GM23338 (cell line): ENCODE data around the gene KLHDC7B. TPM values are rescaled to one million over a fixed set of nuclear protein-coding genes. Genes with fewer than 3 reads are reported as not detected.

Source experiments
- ATAC-seq: fragments of 200-7000 bp; cut with Tn5 transposase; 3 replicates; pipeline ENCODE4 v1.9.1; 2020
- DNase-seq: peaks from one replicate; pipeline ENCODE4 v3.0.0-alpha.2; 2015; ENCODE audit warnings: low spot score
- H2AFZ ChIP-seq: fragments of 200-600 bp; sonication (generic); 2 replicates; pipeline ENCODE4 v1.8.0; 2016; ENCODE audit warnings: antibody characterized with exemption, mild to moderate bottlenecking, moderate library complexity
- H3F3A ChIP-seq: fragments of 200-600 bp; sonication (generic); replicated peaks from 2 replicates; pipeline ENCODE4 v1.8.0; 2017; ENCODE audit warnings: antibody characterized with exemption, mixed run types, low read depth
- H3K27ac ChIP-seq: fragments of 200-600 bp; sonication (generic); 2 replicates; pipeline ENCODE4 v1.6.1; 2016; ENCODE audit warnings: low read depth
- H3K27me3 ChIP-seq: fragments of 200-600 bp; sonication (generic); 2 replicates; pipeline ENCODE4 v1.8.0; 2016; ENCODE audit warnings: mild to moderate bottlenecking, mixed run types, moderate library complexity; ENCODE audit not compliant: insufficient read depth
- H3K36me3 ChIP-seq: fragments of 200-600 bp; sonication (generic); 2 replicates; pipeline ENCODE4 v1.8.0; 2016; ENCODE audit warnings: mild to moderate bottlenecking; ENCODE audit not compliant: insufficient read depth
- H3K4me1 ChIP-seq: fragments of 200-600 bp; sonication (generic); 2 replicates; pipeline ENCODE4 v1.8.0; 2016; ENCODE audit warnings: mild to moderate bottlenecking, moderate library complexity; ENCODE audit not compliant: insufficient read depth
- H3K4me2 ChIP-seq: fragments of 200-600 bp; sonication (generic); 2 replicates; pipeline ENCODE4 v1.7.1; 2017; ENCODE audit warnings: mixed run types
- H3K4me3 ChIP-seq: fragments of 200-600 bp; sonication (generic); 2 replicates; pipeline ENCODE4 v1.6.1; 2016; ENCODE audit warnings: mixed run types
- H3K79me2 ChIP-seq: fragments of 200-600 bp; sonication (generic); replicated peaks from 2 replicates; pipeline ENCODE4 v1.8.0; 2017; ENCODE audit warnings: mild to moderate bottlenecking; ENCODE audit not compliant: insufficient read depth
- H3K9me2 ChIP-seq: fragments of 200-600 bp; sonication (generic); 2 replicates; pipeline ENCODE4 v1.8.0; 2017; ENCODE audit not compliant: insufficient read depth
- H4K20me1 ChIP-seq: fragments of 200-600 bp; sonication (generic); replicated peaks from 2 replicates; pipeline ENCODE4 v1.8.0; 2017; ENCODE audit warnings: mild to moderate bottlenecking; ENCODE audit not compliant: insufficient read depth
- H3K27ac Mint-ChIP-seq: 2 replicates; pipeline ENCODE4 v1.8.0; 2020; ENCODE audit warnings: inconsistent platforms, mild to moderate bottlenecking, moderate library complexity, mixed read lengths
- H3K27me3 Mint-ChIP-seq: 3 replicates; pipeline ENCODE4 v1.8.0; 2022; ENCODE audit warnings: low read depth, mild to moderate bottlenecking, moderate library complexity, mixed read lengths, inconsistent platforms; ENCODE audit not compliant: insufficient read depth, poor library complexity
- H3K36me3 Mint-ChIP-seq: 3 replicates; pipeline ENCODE4 v1.8.0; 2021; ENCODE audit warnings: low read depth, mild to moderate bottlenecking, inconsistent platforms, moderate library complexity, mixed read lengths
- H3K4me1 Mint-ChIP-seq: 3 replicates; pipeline ENCODE4 v1.8.0; 2020; ENCODE audit warnings: mild to moderate bottlenecking, inconsistent platforms, mixed read lengths
- H3K4me3 Mint-ChIP-seq: 3 replicates; pipeline ENCODE4 v1.8.0; 2021; ENCODE audit warnings: moderate library complexity, mild to moderate bottlenecking, inconsistent platforms, mixed read lengths
- H3K9me3 Mint-ChIP-seq: 3 replicates; pipeline ENCODE4 v1.8.0; 2020; ENCODE audit warnings: moderate library complexity, mild to moderate bottlenecking, inconsistent platforms, mixed read lengths
- EZH2 ChIP-seq: fragments of 200-600 bp; sonication (generic); IDR thresholded peaks from one replicate; pipeline ENCODE4 v1.8.0; 2017; ENCODE audit warnings: antibody characterized with exemption, mild to moderate bottlenecking, low read depth; ENCODE audit not compliant: unreplicated experiment
- EZH2phosphoT487 ChIP-seq: fragments of 200-600 bp; sonication (generic); IDR thresholded peaks from one replicate; pipeline ENCODE4 v1.8.1; 2018; ENCODE audit warnings: antibody characterized with exemption; ENCODE audit not compliant: unreplicated experiment
- JUNB ChIP-seq: IDR thresholded peaks from one replicate; pipeline ENCODE4 v1.6.1; 2016; ENCODE audit warnings: antibody characterized with exemption; ENCODE audit not compliant: unreplicated experiment
- NANOG ChIP-seq: IDR thresholded peaks from 2 replicates; pipeline ENCODE4 v1.6.1; 2016; ENCODE audit warnings: antibody characterized with exemption, borderline replicate concordance
- POLR2AphosphoS5 ChIP-seq: IDR thresholded peaks from 2 replicates; pipeline ENCODE4 v1.6.1; 2016; ENCODE audit warnings: antibody characterized with exemption, low read depth
- ZNF331 ChIP-seq: fragments of 250-450 bp; sonication (Bioruptor Pico); IDR thresholded peaks from 2 replicates; pipeline ENCODE4 v1.5.0; 2020; ENCODE audit warnings: low read depth, mild to moderate bottlenecking, moderate library complexity
- polyA plus RNA-seq: library from polyadenylated mRNA; unstranded; fragments of >200 nt; fragmentation: Nextera tagmentation; extraction: Ambion mirVana; gene quantifications from 2 replicates; pipeline ENCODE4 v1.2.1, GENCODE V29; 2016
- total RNA-seq: library from RNA; depleted of rRNA; stranded (reverse); fragments of >200 nt; shearing (Covaris generic); gene quantifications from 2 replicates; pipeline ENCODE4 v1.2.3, GENCODE V29; 2014
- TF ChIP-seq, protein P1 (sequence below), 2 experiments: fragments of 200-600 bp in 1 of 2; sonication (generic) in 1 of 2; conservative IDR thresholded peaks; 2 replicates each; pipeline versions ENCODE4 v1.5.1 to v1.6.1; 2016 to 2017; ENCODE audit warnings: antibody characterized with exemption in 2 of 2, low read depth in 2 of 2, mild to moderate bottlenecking in 2 of 2, moderate library complexity in 1 of 2
- TF ChIP-seq, protein P2 (sequence below): IDR thresholded peaks from one replicate; pipeline ENCODE4 v1.6.1; 2018; ENCODE audit warnings: antibody characterized with exemption; ENCODE audit not compliant: unreplicated experiment

KLHDC7B gene
- total and polyA plus RNA-seq, 2 experiments from 2014 or later, result not detected

DNA sequence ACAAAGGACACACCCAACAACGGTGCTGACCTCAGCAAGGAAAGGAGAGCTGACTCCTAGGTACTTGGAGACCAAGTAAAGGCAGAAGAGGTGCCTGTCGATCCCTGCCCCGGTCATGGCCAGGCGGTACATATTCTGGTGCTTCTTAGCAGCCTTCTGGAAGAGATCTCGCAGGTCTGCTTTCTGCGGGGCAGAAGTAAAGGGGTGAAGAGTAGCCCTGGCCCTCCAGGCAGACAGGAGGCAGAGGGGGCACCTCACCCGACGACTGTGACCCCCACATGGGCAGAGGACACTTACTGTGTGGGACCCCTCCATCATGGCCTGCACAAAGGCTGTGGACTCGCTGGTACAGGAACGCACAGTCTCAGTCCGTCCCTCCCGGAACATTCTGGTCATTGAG lies 25.2 kb downstream of the KLHDC7B start:
- Histone ChIP-seq H3K9me2 (no peaks in the 10 kb centered on the region), H3F3A (no peaks in the 10 kb centered on the region), H3K27ac (no peak overlapping the region), H2AFZ (no peak overlapping the region), H3K4me3 (no peak overlapping the region), H3K4me2 (no peak overlapping the region), H4K20me1 (no peaks in the 10 kb centered on the region), H3K36me3 (no peaks in the 10 kb centered on the region), H3K27me3 (no peaks in the 10 kb centered on the region), H3K79me2 (no peaks in the 10 kb centered on the region), H3K4me1 (no peaks in the 10 kb centered on the region)
- Mint-ChIP-seq H3K27ac (no peak overlapping the region), H3K27me3 (peaks cover 5% of the 10 kb centered on the region), H3K4me3 (no peak overlapping the region; the same call in 2 of the 3 replicates), H3K9me3 (no peaks in the 10 kb centered on the region), H3K36me3 (peaks cover 44% of the 10 kb centered on the region), H3K4me1 (no peaks in the 10 kb centered on the region)
- ATAC-seq, result no peak
- no peak for DNase-seq
- no peak for TF ChIP-seq JUNB
- TF ChIP-seq EZH2, result no peak
- no peak for TF ChIP-seq EZH2phosphoT487
- TF ChIP-seq ZNF331 (CRISPR knock-in tag), result no peak
- TF ChIP-seq, protein P1, sequence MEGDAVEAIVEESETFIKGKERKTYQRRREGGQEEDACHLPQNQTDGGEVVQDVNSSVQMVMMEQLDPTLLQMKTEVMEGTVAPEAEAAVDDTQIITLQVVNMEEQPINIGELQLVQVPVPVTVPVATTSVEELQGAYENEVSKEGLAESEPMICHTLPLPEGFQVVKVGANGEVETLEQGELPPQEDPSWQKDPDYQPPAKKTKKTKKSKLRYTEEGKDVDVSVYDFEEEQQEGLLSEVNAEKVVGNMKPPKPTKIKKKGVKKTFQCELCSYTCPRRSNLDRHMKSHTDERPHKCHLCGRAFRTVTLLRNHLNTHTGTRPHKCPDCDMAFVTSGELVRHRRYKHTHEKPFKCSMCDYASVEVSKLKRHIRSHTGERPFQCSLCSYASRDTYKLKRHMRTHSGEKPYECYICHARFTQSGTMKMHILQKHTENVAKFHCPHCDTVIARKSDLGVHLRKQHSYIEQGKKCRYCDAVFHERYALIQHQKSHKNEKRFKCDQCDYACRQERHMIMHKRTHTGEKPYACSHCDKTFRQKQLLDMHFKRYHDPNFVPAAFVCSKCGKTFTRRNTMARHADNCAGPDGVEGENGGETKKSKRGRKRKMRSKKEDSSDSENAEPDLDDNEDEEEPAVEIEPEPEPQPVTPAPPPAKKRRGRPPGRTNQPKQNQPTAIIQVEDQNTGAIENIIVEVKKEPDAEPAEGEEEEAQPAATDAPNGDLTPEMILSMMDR (conservative IDR thresholded peaks at IDR 0.05; ENCODE audit: low read depth in 2 of 2), result no peak
- no peak for TF ChIP-seq POLR2AphosphoS5

DNA sequence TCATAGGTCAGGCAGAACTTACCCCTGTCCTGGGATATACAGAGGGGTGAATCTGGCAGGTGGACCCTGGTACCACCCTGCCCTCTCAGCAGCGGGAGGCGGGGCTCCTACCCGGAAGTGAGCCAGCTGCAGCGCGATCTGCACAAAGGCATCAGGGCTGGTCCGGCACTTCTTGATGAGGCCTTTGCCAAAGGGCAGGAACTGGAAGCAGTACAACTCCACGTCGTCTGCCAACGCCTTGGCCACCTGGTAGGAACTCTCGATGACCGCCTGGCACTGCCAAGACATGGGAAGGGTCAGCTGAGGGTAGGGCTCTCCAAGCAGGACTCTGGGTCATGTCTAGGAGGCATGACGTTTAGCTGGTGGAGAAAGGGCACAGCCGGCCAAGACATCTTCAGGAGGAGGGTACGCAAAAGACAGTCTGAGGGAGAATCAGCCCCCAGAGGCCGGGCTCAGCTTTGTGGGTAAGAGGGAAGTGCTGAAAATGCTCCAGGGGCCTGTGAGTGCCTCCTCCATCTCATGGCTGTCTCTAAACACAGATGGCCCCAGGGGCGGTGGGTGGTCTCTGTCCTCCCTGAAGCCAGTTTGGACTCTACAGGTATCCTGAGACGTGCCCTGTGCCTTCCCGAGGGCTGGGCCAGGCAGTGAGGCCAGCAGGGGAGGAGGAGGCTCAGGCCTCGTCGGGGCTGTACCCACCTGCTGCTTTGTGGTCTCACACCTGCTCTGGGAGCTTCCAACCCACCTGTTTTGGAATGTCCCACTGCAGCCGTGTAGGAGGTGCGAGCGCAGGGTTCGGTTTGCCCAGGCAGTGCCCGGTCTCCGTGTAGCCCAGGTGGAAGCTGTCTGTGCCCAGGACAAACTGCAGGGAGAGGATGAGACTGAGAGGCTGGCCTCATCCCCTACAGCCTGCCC lies 25.8 kb downstream of the KLHDC7B start:
- H3K27ac ChIP-seq, result no peak overlapping the region
- no peaks in the 10 kb centered on the region for H3K36me3 ChIP-seq
- H3K4me3 Mint-ChIP-seq, result no peak overlapping the region
- no peaks in the 10 kb centered on the region for H3K9me2 ChIP-seq
- ATAC-seq (no peak), DNase-seq (no peak)
- H3K4me1 ChIP-seq, result no peaks in the 10 kb centered on the region
- peaks cover 45% of the 10 kb centered on the region for H3K36me3 Mint-ChIP-seq
- no peak overlapping the region for H2AFZ ChIP-seq
- no peak overlapping the region for H3K4me3 ChIP-seq
- no peaks in the 10 kb centered on the region for H4K20me1 ChIP-seq
- H3K9me3 Mint-ChIP-seq, result no peaks in the 10 kb centered on the region
- H3K27me3 Mint-ChIP-seq, result peaks cover 5% of the 10 kb centered on the region
- H3K27ac Mint-ChIP-seq, result no peak overlapping the region
- no peaks in the 10 kb centered on the region for H3K4me1 Mint-ChIP-seq
- no peaks in the 10 kb centered on the region for H3K79me2 ChIP-seq
- no peaks in the 10 kb centered on the region for H3F3A ChIP-seq
- TF ChIP-seq EZH2 (no peak), ZNF331 (CRISPR knock-in tag) (no peak), NANOG (no peak)
- TF ChIP-seq, protein P2, sequence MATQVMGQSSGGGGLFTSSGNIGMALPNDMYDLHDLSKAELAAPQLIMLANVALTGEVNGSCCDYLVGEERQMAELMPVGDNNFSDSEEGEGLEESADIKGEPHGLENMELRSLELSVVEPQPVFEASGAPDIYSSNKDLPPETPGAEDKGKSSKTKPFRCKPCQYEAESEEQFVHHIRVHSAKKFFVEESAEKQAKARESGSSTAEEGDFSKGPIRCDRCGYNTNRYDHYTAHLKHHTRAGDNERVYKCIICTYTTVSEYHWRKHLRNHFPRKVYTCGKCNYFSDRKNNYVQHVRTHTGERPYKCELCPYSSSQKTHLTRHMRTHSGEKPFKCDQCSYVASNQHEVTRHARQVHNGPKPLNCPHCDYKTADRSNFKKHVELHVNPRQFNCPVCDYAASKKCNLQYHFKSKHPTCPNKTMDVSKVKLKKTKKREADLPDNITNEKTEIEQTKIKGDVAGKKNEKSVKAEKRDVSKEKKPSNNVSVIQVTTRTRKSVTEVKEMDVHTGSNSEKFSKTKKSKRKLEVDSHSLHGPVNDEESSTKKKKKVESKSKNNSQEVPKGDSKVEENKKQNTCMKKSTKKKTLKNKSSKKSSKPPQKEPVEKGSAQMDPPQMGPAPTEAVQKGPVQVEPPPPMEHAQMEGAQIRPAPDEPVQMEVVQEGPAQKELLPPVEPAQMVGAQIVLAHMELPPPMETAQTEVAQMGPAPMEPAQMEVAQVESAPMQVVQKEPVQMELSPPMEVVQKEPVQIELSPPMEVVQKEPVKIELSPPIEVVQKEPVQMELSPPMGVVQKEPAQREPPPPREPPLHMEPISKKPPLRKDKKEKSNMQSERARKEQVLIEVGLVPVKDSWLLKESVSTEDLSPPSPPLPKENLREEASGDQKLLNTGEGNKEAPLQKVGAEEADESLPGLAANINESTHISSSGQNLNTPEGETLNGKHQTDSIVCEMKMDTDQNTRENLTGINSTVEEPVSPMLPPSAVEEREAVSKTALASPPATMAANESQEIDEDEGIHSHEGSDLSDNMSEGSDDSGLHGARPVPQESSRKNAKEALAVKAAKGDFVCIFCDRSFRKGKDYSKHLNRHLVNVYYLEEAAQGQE, result no peak
- H3K4me2 ChIP-seq, result no peak overlapping the region
- no peaks in the 10 kb centered on the region for H3K27me3 ChIP-seq
